ENCODE results near the gene KRT38.

DNA sequence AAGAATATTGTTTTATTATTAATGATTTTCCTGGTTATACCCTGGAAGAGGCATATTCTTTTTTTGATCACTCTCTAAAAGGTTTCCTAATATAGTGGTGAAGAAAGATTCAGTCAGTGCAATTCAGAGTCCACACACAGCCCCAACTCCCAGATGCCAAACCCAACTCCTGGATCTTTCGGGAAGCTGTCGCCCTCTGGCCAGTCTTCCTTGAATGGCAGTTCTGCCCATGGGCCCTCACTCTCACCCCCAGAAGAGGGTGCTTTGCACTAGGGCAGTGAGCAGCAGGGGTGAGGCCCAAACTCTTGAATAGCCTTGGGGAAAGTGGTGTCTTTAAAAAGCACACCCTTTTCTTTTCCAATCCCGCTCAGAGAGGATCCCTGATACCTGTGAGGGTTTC is 15.4 kb upstream of the KRT38 start:
- TF ChIP-seq, protein P1, sequence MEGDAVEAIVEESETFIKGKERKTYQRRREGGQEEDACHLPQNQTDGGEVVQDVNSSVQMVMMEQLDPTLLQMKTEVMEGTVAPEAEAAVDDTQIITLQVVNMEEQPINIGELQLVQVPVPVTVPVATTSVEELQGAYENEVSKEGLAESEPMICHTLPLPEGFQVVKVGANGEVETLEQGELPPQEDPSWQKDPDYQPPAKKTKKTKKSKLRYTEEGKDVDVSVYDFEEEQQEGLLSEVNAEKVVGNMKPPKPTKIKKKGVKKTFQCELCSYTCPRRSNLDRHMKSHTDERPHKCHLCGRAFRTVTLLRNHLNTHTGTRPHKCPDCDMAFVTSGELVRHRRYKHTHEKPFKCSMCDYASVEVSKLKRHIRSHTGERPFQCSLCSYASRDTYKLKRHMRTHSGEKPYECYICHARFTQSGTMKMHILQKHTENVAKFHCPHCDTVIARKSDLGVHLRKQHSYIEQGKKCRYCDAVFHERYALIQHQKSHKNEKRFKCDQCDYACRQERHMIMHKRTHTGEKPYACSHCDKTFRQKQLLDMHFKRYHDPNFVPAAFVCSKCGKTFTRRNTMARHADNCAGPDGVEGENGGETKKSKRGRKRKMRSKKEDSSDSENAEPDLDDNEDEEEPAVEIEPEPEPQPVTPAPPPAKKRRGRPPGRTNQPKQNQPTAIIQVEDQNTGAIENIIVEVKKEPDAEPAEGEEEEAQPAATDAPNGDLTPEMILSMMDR (IDR thresholded peaks at IDR 0.05; ENCODE audit: low read length), result no peak
- TF ChIP-seq EZH2 (IDR thresholded peaks at IDR 0.05; ENCODE audit: borderline replicate concordance, low read length), result no peak

Measured in OCI-LY1 (cell line).